Measurements from ENCODE around the gene VPS4A.

DNA sequence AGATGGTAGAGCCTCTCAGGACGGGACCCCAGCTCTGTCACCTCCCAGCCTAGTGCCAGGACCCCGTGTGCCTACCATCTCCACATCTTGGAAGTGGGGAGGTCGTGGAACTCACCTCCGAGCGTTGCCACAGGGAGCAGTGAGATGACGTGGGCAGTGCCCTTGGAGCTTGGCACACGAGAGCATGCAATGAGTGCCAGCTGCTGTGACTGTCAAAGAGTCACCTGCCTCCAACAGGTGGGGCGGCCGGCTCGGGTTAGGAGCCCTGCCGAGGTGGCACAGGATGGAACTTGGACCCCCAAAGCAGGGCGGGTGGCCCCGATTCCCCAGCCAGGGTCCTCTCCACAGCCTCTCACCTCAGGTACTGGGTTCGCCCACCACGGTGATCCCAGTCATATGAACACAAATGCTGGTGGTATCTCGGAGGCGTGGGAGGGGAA lies 5.5 kb downstream of the VPS4A start:
- TF ChIP-seq POLR2AphosphoS5 (IDR thresholded peaks at IDR 0.05) = no peak
- no peak for TF ChIP-seq POLR2A (IDR thresholded peaks at IDR 0.05)
- TF ChIP-seq CTCF (IDR thresholded peaks at IDR 0.05) = no peak
